Coronary artery (tissue), 2 donors: ENCODE results near the gene RCCD1.

Experiments used
- DNase-seq: peaks from one replicate; pipeline ENCODE4 v3.0.0-alpha.2; 2017; ENCODE audit warnings: low spot score
- H3K27ac ChIP-seq, 2 donors: fragments of 200-600 bp; sonication (generic); one replicate each; pipeline ENCODE4 v1.5.1; 2016 to 2019
- H3K4me3 ChIP-seq: fragments of 200-600 bp; sonication (generic); 2 replicates; pipeline ENCODE4 v1.5.1; 2016; ENCODE audit warnings: mild to moderate bottlenecking, moderate library complexity
- CTCF ChIP-seq: fragments of 200-600 bp; sonication (generic); IDR thresholded peaks from one replicate; pipeline ENCODE4 v1.5.1; 2019; ENCODE audit warnings: antibody characterized with exemption

RCCD1 gene

GRCh38 chr15:90936823-90937222 is 17.9 kb upstream of the RCCD1 start:
- no peak for TF ChIP-seq CTCF

GRCh38 chr15:90938261-90938660 is 16.4 kb upstream of the RCCD1 start:
- Histone ChIP-seq H3K27ac (no peak overlapping the region), H3K4me3 (no peak overlapping the region)
- DNase-seq = no peak
- no peak for TF ChIP-seq CTCF

More at GRCh38 chr15:90936823-90937222, 17.9 kb upstream of the RCCD1 start:
- Histone ChIP-seq H3K4me3 (no peak overlapping the region), H3K27ac (no peak overlapping the region)
- DNase-seq = no peak

GRCh38 chr15:90939756-90940155 is 14.9 kb upstream of the RCCD1 start:
- Histone ChIP-seq H3K4me3 (no peak overlapping the region), H3K27ac (no peak overlapping the region)
- DNase-seq = no peak
- no peak for TF ChIP-seq CTCF

GRCh38 chr15:90941038-90941437 is 13.6 kb upstream of the RCCD1 start:
- H3K4me3 ChIP-seq = no peak overlapping the region
- DNase-seq = peak; percentile 62
- H3K27ac ChIP-seq = no peak overlapping the region
- TF ChIP-seq CTCF = no peak

GRCh38 chr15:90942354-90943120 is 12.1 kb upstream of the RCCD1 start:
- no peak for TF ChIP-seq CTCF

GRCh38 chr15:90945091-90945490 is 9.6 kb upstream of the RCCD1 start:
- no peak overlapping the region for H3K27ac ChIP-seq
- TF ChIP-seq CTCF = no peak
- no peak overlapping the region for H3K4me3 ChIP-seq
- DNase-seq = no peak

More at GRCh38 chr15:90942354-90943120, 12.1 kb upstream of the RCCD1 start:
- DNase-seq = peak; percentile 56
- no peak overlapping the region for H3K27ac ChIP-seq
- no peak overlapping the region for H3K4me3 ChIP-seq

GRCh38 chr15:90946538-90946937 is 8.1 kb upstream of the RCCD1 start:
- H3K4me3 ChIP-seq = no peak overlapping the region
- no peak for DNase-seq
- H3K27ac ChIP-seq = no peak overlapping the region
- TF ChIP-seq CTCF = no peak
